ENCODE results near the gene INPP4B. TPM values are rescaled to one million over a fixed set of nuclear protein-coding genes. Genes with fewer than 3 reads are reported as not detected.

INPP4B gene
- total and polyA plus RNA-seq, 7 donors: 1.5 to 16.8 (median 9.5) TPM

- Histone ChIP-seq H3K4me1 (no peaks in the 10 kb centered on the region), H3K27me3 (ENCODE audit: insufficient read depth in 3 of 3, low read length in 2 of 3) (no peaks in the 10 kb centered on the region), H3K4me3 (no peak overlapping the region), H3K36me3 (ENCODE audit: insufficient read depth in 1 of 2, low read depth in 1 of 2) (no peaks in the 10 kb centered on the region), H3K27ac (no peak overlapping the region), H3K9me3 (no peaks in the 10 kb centered on the region)
- no peak for TF ChIP-seq CTCF (IDR thresholded peaks at IDR 0.05)
- intact Hi-C loops (cut with DNase I): no loop called here
- DNase-seq (no peak), ATAC-seq (no peak)
Observed at GRCh38 chr4:142016031-142016430, 830.1 kb downstream of the INPP4B start.

- Histone ChIP-seq H3K36me3 (ENCODE audit: insufficient read depth in 1 of 2, low read depth in 1 of 2) (no peaks in the 10 kb centered on the region), H3K27me3 (ENCODE audit: insufficient read depth in 3 of 3, low read length in 2 of 3) (no peaks in the 10 kb centered on the region), H3K4me3 (no peak overlapping the region), H3K27ac (no peak overlapping the region), H3K4me1 (no peaks in the 10 kb centered on the region), H3K9me3 (no peaks in the 10 kb centered on the region)
- TF ChIP-seq CTCF (IDR thresholded peaks at IDR 0.05): no peak
- intact Hi-C loops (cut with DNase I): no loop called here
- no peak for ATAC-seq
- no peak for DNase-seq
- 75 to 84% (median 79%) methylated on average over 2 of the region's 2 CpGs for WGBS, 3 donors
Observed at GRCh38 chr4:142009751-142010150, 836.4 kb downstream of the INPP4B start.

GRCh38 chr4:142005519-142005918 is 840.6 kb downstream of the INPP4B start:
- no peaks in the 10 kb centered on the region for H3K4me1 ChIP-seq
- no peak for ATAC-seq
- H3K9me3 ChIP-seq: no peaks in the 10 kb centered on the region
- no peaks in the 10 kb centered on the region for H3K27me3 ChIP-seq (ENCODE audit: insufficient read depth in 3 of 3, low read length in 2 of 3)
- H3K27ac ChIP-seq: no peak overlapping the region
- intact Hi-C loops (cut with DNase I): no loop called here
- no peak for DNase-seq
- TF ChIP-seq CTCF (IDR thresholded peaks at IDR 0.05): no peak
- no peak overlapping the region for H3K4me3 ChIP-seq
- H3K36me3 ChIP-seq (ENCODE audit: insufficient read depth in 1 of 2, low read depth in 1 of 2): no peaks in the 10 kb centered on the region
- WGBS, 3 donors: 83 to 93% (median 88%) methylated on average over 1 of the region's 1 CpG

GRCh38 chr4:141999446-142000143 is 846.5 kb downstream of the INPP4B start:
- 70 to 76% (median 72%) methylated on average over 5 of the region's 5 CpGs for WGBS, 3 donors
- TF ChIP-seq CTCF (IDR thresholded peaks at IDR 0.05): no peak
- no peaks in the 10 kb centered on the region for H3K4me1 ChIP-seq
- no peak overlapping the region for H3K27ac ChIP-seq
- no peaks in the 10 kb centered on the region for H3K27me3 ChIP-seq (ENCODE audit: insufficient read depth in 3 of 3, low read length in 2 of 3)
- ATAC-seq (no peak), DNase-seq (no peak)
- no peaks in the 10 kb centered on the region for H3K36me3 ChIP-seq (ENCODE audit: insufficient read depth in 1 of 2, low read depth in 1 of 2)
- intact Hi-C loops (cut with DNase I): no loop called here
- H3K4me3 ChIP-seq: no peak overlapping the region
- no peaks in the 10 kb centered on the region for H3K9me3 ChIP-seq

- Histone ChIP-seq H3K4me3 (no peak overlapping the region), H3K36me3 (ENCODE audit: insufficient read depth in 1 of 2, low read depth in 1 of 2) (no peaks in the 10 kb centered on the region), H3K27me3 (ENCODE audit: insufficient read depth in 3 of 3, low read length in 2 of 3) (no peaks in the 10 kb centered on the region), H3K9me3 (no peaks in the 10 kb centered on the region), H3K4me1 (no peaks in the 10 kb centered on the region), H3K27ac (no peak overlapping the region)
- no peak for ATAC-seq
- 11 to 17% (median 15%) methylated on average over 1 of the region's 1 CpG for WGBS, 3 donors
- TF ChIP-seq CTCF (IDR thresholded peaks at IDR 0.05): no peak
- intact Hi-C loops (cut with DNase I): no loop called here
- DNase-seq: no peak
Observed at GRCh38 chr4:141995056-141995455, 851.0 kb downstream of the INPP4B start.

Measured in psoas muscle (tissue), 8 donors.